IPS-18c (cell line): ENCODE results near the gene MYH6.
"Not testable (repeated sequence)": the region's sequence is repeated elsewhere in the genome, so short reads cannot be mapped to it uniquely, and the experiment has no call there.

Source experiments
- H3K4me3 ChIP-seq: 2 replicates; pipeline ENCODE4 v1.7.0; 2013; ENCODE audit warnings: low read depth, mild to moderate bottlenecking, low read length, moderate library complexity; ENCODE audit not compliant: insufficient read depth
- H3K9me3 ChIP-seq: one replicate; pipeline ENCODE4 v1.6.1; 2013; ENCODE audit warnings: mild to moderate bottlenecking, low read length, moderate library complexity; ENCODE audit not compliant: control insufficient read depth, insufficient read depth

MYH6 gene

GRCh38 chr14:23423657-23424056, 15.6 kb upstream of the MYH6 start:
- Histone ChIP-seq H3K9me3 (no peaks in the 10 kb centered on the region), H3K4me3 (no peak overlapping the region)

- Histone ChIP-seq H3K4me3 (no peak overlapping the region), H3K9me3 (no peaks in the 10 kb centered on the region)
Measured at GRCh38 chr14:23421594-23421993, 13.5 kb upstream of the MYH6 start.

DNA sequence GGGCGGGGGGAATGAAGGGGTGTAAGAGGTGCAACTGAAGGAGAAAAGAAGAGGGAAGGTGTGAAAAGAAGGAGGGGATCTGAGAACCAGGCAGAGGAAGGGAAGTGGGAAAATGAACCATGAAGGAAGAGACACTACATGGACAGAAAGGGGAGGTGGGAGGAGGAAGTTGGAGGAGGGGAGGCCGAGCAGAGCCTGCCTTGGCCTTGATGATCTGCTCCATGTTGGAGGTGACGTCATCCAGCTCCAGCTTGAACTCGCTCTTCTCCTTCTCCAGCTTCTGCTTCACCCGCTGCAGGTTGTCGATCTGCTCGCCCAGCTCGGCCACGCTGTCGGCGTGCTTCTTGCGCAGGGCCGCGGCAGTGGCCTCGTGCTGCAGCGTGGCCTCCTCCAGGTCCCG, 11.6 kb upstream of the MYH6 start:
- H3K9me3 ChIP-seq, H3K4me3 ChIP-seq: not testable (repeated sequence)

- H3K9me3 ChIP-seq: peaks cover 2% of the 10 kb centered on the region
- no peak overlapping the region for H3K4me3 ChIP-seq
Measured at GRCh38 chr14:23418021-23418420, 9.9 kb upstream of the MYH6 start.

DNA sequence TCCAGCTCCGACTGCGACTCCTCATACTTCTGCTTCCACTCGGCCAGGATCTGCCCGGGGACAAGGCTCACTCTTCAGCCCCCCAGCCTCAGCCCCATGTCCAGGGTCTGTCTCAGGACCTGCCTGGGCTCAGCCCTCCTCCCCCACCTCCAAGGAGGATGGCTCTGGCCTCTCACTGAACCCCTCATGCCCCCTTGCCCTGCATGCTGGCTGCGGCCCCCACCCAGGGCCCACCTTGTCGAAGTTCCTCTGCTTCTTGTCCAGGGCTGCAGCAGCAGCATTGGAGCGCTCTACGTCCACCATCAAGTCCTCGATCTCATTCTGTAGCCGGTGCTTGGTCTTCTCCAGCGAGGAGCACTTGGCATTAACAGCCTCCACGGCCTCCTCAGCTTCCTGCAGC, 9.2 kb upstream of the MYH6 start:
- not testable (repeated sequence) for H3K9me3 ChIP-seq, H3K4me3 ChIP-seq

DNA sequence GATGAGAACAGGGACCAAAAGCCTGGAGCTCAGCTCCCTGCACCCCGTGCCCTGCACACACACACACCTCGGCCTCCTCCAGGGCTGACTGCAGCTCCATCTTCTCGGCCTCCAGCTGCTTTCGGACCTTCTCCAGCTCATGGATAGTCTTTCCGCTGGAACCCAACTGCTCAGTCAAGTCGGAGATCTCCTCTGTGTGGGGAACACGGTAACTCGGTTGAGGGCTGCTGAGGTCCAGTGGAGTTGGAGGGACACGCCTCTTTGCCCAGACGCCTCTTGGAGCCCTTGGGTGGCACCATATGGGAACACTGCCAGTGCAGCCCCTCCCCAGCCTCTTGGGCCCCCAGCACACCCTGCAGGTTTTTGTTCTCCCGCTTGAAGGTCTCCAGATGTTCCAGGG, 8.7 kb upstream of the MYH6 start:
- Histone ChIP-seq H3K9me3 (peaks cover 2% of the 10 kb centered on the region), H3K4me3 (no peak overlapping the region)

DNA sequence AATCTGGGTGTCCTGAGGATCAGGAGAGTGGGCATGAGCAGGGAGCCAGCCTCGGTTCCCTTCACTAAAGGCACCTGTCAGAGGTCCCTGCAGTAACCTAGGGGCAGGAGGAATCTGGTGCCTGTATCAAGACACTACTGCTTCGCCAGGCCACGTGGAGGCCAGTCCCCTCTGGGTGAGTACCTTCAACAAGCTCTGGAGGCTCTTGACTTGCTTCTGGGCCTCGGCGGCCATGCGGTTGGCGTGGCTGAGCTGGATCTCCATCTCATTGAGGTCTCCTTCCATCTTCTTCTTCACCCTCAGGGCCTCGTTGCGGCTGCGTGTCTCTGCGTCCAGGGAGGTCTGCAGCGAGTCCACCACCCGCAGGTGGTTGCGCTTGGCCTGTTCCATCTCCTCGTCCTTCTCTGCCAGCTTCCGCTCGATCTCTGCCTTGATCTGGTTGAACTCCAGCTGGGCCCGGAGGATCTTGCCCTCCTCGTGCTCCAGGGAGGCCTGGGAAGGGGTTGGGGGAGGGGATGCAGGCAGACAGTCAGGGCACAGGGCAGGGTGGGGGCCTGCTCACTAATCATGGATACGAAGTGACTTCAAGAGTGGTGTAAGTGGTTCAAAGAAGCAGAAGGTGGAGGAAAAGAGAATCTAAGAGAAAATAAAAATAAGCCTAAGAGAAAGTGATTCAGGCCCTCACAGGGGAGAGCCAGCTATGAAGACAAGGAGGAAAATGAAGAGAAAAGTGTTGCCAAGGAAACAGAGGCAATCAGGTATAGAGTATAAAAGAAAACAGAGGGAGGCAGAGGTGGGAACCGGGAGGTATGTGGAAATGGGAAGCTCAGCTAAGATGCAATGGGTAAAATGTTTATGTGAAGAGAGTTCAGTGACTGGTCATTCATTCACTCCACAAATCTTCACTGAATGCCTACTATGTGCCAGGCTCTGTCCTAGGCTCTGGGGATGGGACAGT, 8.0 kb upstream of the MYH6 start:
- no peak overlapping the region for H3K4me3 ChIP-seq

GRCh38 chr14:23414906-23415820, 7.1 kb upstream of the MYH6 start:
- H3K9me3 ChIP-seq: peaks cover 2% of the 10 kb centered on the region
- H3K4me3 ChIP-seq: no peak overlapping the region

More for the DNA sequence above, 8.0 kb upstream of the MYH6 start:
- H3K9me3 ChIP-seq: peaks cover 2% of the 10 kb centered on the region

- peaks cover 2% of the 10 kb centered on the region for H3K9me3 ChIP-seq
- no peak overlapping the region for H3K4me3 ChIP-seq
Measured at GRCh38 chr14:23414254-23414653, 6.2 kb upstream of the MYH6 start.

DNA sequence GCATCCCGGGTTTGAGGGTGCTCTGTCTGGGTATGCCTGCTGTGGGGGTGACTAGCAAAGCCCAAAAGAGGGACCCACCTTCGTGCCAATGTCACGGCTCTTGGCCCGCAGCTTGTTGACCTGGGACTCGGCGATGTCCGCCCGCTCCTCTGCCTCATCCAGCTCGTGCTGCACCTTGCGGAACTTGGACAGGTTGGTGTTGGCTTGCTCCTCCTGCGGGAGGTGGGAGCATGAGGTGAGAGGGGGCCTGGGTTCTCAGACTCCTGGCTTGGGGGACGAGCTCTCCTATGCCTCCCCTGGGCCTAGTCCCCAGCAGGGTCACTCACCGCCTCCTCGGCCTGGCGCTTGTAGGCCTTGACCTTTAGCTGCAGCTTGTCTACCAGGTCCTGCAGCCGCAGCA, 5.6 kb upstream of the MYH6 start:
- Histone ChIP-seq H3K4me3 (no peak overlapping the region), H3K9me3 (peaks cover 2% of the 10 kb centered on the region)

- Histone ChIP-seq H3K4me3 (no peak overlapping the region), H3K9me3 (peaks cover 2% of the 10 kb centered on the region)
Measured at GRCh38 chr14:23411563-23412525, 3.8 kb upstream of the MYH6 start.

- H3K9me3 ChIP-seq: peaks cover 1% of the 10 kb centered on the region
- no peak overlapping the region for H3K4me3 ChIP-seq
Measured at GRCh38 chr14:23409966-23410635, 2.0 kb upstream of the MYH6 start.

DNA sequence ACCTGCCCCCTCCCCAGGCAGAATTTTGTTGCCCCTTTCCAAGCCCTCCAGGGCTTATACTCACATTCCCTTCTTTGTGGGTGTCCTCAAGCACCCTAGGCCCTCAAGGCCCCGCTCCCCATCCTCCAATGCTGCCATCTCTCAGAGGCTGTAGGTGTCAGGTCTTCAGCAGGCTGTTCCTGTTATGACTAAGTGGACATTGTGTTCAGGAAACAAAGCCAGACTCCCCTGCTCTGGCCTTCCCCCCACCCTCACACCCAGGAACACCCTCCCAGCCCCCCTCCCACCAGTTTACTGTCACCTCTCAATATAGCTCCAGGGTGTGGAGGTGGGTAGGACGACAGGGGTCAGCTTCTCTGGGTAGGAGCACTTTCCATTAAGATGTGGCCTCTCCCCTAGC, 1.4 kb upstream of the MYH6 start:
- no peaks in the 10 kb centered on the region for H3K9me3 ChIP-seq

DNA sequence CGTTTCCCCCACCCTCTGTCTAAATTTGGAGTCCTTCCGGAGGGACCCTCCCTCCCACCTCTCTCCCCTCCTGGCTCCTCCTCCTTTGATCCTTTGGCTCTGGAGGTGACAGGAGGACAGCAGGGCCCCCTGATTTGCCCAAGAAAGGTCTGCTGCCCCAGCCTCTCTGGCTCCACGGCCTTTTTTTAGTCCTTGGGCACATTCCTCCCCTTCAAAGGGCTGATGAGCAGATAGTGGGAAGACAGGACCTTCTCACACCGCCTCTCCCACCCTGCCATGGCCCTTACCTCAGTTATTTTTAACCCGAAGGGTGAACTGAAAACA, 196 bp upstream of the MYH6 start:
- no peak overlapping the region for H3K4me3 ChIP-seq
- H3K9me3 ChIP-seq: no peaks in the 10 kb centered on the region

More for the DNA sequence above, 1.4 kb upstream of the MYH6 start:
- H3K4me3 ChIP-seq: no peak overlapping the region

DNA sequence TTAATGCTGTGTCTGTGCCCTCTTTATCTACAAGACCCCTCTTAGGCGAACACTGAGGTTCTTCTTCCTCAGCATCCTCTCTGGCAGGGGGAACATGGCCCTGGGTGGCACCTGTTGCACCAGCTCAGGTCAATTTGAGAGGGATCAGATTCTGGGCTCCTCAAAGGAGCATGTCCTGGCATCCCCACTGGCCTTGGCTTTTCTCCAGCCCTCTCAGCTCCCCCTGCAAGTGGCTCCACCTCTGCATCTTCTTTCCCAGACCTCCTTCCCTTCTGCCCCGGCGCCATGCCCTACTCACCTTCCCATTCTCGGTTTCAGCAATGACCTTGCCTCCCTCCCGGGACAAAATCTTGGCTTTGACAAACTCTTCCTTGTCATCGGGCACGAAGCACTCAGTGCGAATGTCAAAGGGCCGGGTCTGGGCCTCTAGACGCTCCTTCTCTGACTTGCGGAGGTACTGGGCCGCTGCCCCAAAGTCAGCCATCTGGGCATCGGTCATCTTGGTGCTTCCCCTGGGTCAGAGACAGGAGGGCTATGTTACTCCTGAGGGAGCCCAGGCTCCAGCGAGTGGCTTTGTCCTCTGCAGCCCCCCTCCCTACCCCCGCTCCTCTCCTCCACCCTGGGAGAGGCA, 1.2 kb downstream of the MYH6 start:
- H3K4me3 ChIP-seq: no peak overlapping the region
- no peaks in the 10 kb centered on the region for H3K9me3 ChIP-seq

DNA sequence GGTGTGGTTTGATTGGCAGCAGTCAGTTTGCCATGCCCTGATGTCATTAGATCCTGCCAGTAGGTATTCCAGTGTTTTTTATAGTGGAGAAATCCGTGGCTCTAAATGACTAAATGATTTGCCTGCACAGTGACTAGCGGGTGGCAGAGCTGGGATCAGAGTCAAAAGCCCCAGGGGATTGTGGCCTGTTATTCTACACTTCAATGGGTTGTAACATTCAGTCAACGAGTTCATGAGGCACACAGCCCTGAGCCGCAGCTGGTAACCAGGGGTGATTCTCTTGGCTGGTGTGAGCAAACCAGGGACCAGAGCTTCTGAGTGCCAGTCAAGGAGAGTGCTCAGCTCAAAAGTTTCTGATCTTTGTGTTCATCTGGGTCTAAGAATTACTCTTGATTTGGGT, 1.8 kb downstream of the MYH6 start:
- no peak overlapping the region for H3K4me3 ChIP-seq
- H3K9me3 ChIP-seq: no peaks in the 10 kb centered on the region
